Kidney tubule cell (primary cell): ENCODE data around the gene LRPPRC.
"Not testable (repeated sequence)": the region's sequence is repeated elsewhere in the genome, so short reads cannot be mapped to it uniquely, and the experiment has no call there.

ENCODE experiments used
- DNase-seq: peaks from one replicate; pipeline ENCODE4 v3.0.0-alpha.2; 2018; ENCODE audit warnings: low spot score

The LRPPRC gene

GRCh38 chr2:43977677-43978375, 18.0 kb downstream of the LRPPRC start:
- DNase-seq, result no peak

- DNase-seq, result no peak
These were observed 34.9 kb downstream of the LRPPRC start for GRCh38 chr2:43960921-43961320.

GRCh38 chr2:43958397-43959275, 37.2 kb downstream of the LRPPRC start:
- DNase-seq, result no peak

- DNase-seq, result peak; percentile 49
These were observed 45.3 kb downstream of the LRPPRC start for GRCh38 chr2:43950383-43951008.

- peak; percentile 62 for DNase-seq
These were observed 47.4 kb downstream of the LRPPRC start for GRCh38 chr2:43948370-43948769.

- DNase-seq, result no peak
These were observed 49.1 kb downstream of the LRPPRC start for GRCh38 chr2:43946685-43947084.

GRCh38 chr2:43945439-43945838, 50.4 kb downstream of the LRPPRC start:
- no peak for DNase-seq

GRCh38 chr2:43944915-43945314, 50.9 kb downstream of the LRPPRC start:
- no peak for DNase-seq

- no peak for DNase-seq
These were observed 51.9 kb downstream of the LRPPRC start for GRCh38 chr2:43943809-43944452.

- DNase-seq, result no peak
These were observed 52.5 kb downstream of the LRPPRC start for GRCh38 chr2:43943323-43943722.

- no peak for DNase-seq
These were observed 52.9 kb downstream of the LRPPRC start for GRCh38 chr2:43942881-43943280.

GRCh38 chr2:43941966-43942365, 53.8 kb downstream of the LRPPRC start:
- no peak for DNase-seq

- no peak for DNase-seq
These were observed 54.4 kb downstream of the LRPPRC start for GRCh38 chr2:43941359-43941758.

- DNase-seq, result no peak
These were observed 56.0 kb downstream of the LRPPRC start for GRCh38 chr2:43939695-43940256.

GRCh38 chr2:43937269-43937820, 58.4 kb downstream of the LRPPRC start:
- no peak for DNase-seq

- DNase-seq, result peak; percentile 7
These were observed 61.2 kb downstream of the LRPPRC start for GRCh38 chr2:43934567-43934966.

GRCh38 chr2:43931293-43931692, 64.5 kb downstream of the LRPPRC start:
- DNase-seq, result no peak

GRCh38 chr2:43927442-43927841, 68.3 kb downstream of the LRPPRC start:
- DNase-seq, result no peak

GRCh38 chr2:43925431-43925830, 70.4 kb downstream of the LRPPRC start:
- DNase-seq, result peak; percentile 9

GRCh38 chr2:43924463-43924862, 71.3 kb downstream of the LRPPRC start:
- DNase-seq, result no peak

- DNase-seq, result not testable (repeated sequence)
These were observed 84.5 kb downstream of the LRPPRC start for GRCh38 chr2:43911136-43911790.
